NCI-H2081 (cell line): ENCODE measurements around the gene TIAM2.

ENCODE experiments used
- DNase-seq, 2 experiments: peaks; one replicate each; lab custom pipeline; 2025; lab: John Stamatoyannopoulos, UW

The TIAM2 gene

DNA sequence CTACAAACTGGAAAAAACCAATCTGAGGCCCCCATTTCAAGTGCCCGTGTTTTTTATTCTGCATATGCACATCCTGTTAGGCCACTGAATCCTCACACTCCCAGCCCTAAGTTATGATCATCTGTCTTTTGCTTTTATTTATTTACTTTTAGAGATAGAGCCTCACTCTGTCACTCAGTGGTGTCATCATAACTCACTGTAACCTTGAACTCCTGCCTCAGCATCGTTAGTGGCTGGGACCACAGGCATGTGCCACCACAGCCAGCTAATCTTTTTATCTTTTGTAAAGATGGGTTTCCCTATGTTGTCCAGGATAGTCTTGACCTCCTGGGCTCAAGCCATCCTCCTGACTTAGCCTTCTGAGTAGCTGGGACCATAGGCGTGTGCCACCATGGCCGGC lies 239.1 kb downstream of the TIAM2 start:
- no peak for DNase-seq

DNA sequence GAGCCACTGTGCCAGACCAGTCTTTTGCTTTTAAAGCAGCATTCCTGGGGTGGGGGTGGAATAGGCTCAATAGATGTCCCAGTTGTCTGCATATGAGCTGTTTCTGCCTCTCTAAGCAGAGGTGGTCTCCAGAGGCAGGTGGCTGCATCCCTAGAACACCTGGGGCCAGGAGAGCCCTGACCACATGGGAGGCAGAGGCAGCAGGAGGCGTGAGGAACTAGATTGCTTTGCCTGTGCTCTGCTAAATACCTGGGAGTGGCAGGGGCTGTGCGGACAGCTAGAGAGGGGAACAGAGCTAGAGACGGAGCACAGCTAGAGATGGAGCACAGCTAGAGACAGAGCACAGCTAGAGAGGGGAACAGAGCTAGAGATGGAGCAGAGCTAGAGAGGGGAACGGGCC lies 239.6 kb downstream of the TIAM2 start:
- DNase-seq = no peak

DNA sequence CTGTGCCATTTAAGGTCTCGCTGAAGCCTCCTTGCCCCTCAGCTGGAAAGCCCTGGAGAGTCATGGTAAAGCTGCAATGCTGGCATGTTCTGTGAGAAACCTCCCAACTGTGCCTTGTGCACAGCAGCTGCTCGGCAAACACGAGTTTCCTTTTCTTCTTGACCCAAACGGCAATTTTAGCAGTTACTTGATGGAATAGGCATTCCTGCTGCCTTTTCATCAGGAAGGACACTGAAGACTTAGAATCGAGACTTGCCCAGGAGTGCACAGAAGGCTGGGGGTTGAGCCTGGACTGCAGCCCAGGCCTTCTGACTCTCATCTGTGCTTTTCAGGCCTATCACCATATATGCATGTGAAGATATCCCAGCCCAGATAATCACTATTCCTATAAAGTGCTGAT lies 240.0 kb downstream of the TIAM2 start:
- DNase-seq = no peak

DNA sequence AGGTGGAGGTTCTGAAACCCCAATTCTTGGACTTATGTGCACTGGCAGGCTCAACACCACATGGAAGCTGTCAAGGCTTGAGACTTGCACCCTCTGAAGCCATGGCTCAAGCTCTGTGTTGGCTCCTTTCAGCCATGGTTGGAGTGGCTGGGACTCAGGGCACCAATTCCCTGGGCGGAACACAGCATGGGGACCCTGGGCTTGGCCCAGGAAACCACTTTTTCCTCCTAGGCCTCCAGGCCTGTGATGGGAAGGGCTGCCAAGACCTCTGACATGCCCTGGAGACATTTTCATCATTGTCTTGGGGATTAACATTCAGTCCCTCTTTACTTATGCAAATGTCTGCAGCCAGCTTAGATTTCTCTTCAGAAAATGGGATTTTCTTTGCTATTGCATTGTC lies 242.5 kb downstream of the TIAM2 start:
- no peak for DNase-seq

DNA sequence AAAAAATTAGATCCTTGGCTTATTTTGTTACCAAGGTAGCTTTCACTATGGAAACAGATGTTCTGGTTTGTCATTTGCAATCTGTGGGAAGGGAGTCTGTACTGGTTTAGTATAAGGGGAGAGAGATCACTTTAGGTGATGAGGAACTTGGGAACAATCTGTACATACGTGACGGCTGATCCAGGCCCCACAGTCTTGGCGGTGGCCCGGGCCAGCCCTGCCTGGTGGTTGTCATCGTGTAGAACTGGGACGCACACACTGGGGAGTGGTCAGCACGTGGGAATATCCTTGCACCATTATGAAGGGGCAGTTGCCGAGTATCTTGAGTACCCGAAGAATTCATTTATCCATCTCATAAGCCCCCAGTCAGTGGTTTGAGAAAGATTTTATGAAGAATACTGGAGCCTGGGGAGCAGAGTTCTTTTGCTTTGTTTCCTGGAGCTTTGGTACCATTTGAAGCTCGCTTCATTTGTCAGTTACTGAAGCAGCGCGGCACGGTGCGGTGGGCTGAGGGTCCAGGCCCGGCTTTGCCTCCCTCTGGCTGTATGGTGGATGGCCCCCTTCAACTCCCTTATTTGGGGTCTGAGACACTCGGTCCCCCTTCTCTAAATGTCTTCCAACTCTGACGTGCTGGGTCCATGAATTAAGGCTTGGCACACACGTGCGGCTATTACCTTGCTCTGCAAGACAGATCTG lies 245.9 kb downstream of the TIAM2 start:
- no peak for DNase-seq

DNA sequence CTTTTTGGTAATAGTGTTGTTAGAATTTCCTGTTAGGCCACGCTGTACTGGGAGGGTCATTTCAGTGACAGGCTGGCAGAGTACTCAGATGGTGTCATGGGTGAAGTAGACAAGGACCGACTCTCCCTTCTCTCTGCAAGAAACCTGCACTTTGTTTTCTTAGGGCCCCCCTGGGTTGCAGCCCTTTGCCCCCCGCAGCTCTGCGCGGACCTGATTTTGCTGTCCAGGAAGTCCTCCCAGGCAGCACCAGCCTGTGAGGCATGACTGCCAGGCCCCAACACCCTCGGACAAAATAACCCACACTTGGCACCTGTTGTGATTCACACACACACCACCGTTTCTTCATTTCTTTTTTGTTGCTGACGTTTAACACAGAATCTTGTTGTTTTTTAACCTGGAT lies 246.9 kb downstream of the TIAM2 start:
- no peak for DNase-seq

DNA sequence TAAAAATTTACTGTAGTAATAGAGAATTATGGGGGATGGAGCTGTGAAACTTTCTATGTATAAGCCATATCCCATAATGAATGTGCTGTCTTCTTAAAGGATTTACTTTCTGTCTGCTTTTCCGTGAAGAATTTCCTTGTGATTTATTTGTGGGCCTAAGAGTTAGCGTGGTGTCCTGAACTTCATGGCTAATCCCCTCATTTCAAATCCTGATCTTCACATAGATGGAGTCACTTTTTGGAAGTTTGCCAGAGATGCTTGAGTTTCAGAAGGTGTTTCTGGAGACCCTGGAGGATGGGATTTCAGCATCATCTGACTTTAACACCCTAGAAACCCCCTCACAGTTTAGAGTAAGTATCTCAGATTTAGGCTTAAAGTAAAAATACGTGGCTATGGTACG lies 249.3 kb downstream of the TIAM2 start:
- no peak for DNase-seq

DNA sequence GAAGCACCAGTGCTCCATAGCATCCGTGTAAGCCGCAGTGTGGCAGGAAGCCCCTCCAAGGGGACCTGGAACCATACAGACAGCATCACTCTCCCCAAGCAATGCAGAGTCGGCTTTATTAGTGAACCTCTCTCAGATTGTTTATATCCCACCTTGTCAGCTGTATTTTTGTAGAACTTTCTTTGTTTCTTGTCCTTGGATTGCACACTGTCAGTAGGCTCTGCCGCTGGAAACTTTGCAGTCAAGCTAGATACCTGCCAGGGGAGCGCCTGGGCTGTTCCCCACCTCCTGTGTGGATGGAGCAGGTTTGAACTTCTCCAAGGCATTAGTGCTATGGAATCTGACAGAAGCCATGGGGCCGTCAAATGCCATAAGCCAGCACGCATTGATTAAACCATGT lies 250.1 kb downstream of the TIAM2 start:
- DNase-seq = no peak

DNA sequence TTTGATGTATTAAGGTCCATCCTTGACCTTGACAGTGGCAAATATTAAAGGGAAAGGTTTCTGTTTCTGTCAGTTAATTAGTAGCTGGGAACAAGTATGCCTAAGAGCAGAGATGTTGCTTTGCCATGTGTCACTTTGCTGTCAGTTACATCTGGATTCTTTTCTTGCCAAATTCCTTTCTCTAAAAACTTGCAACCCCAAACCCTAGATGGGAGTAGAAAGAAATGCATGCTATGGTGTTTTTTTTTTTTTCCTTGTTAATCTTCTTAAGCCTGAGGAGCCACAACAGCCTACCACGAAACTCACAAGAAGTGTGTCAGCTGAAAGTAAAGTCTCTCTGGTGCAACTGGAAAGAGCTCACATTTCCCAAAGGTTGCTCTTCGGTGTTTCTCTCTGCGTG lies 250.7 kb downstream of the TIAM2 start:
- DNase-seq = no peak

DNA sequence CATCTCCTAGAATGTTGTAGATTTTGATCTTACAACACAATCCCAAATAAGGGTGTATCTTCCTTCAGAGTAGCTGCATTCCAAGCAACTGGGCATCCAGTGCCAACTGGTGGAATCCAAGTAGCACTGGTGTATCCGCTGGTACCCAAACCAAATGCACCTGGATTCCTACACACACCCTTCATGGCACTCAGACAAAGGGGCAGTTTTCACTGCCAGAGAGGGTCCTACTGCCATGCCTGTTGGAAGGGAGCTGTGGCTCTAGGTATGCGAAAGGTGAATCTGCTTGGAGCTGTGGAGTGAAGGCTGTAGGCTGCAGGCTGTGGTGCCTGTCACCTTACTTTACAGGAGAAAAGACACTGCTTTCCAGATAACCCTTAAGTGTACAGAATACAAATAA lies 251.7 kb downstream of the TIAM2 start:
- no peak for DNase-seq

DNA sequence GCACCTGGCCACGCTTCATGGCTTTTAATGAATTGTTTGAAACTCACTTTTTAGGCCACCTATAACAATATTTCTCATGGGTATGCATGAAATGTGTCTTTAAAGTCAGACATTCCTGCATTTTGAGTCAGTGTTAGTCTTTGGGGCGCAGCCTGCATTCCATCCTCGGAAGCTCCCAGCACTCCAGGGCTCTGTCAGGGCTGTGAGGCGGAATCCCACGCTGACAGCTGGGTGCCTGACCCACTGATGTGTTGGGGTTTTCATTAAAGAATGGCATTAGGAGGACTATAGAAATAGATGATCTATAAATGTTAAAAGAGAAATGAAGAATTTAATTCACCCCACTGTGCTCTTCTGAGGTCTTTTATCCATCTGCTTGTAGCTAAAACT lies 252.5 kb downstream of the TIAM2 start:
- no peak for DNase-seq

DNA sequence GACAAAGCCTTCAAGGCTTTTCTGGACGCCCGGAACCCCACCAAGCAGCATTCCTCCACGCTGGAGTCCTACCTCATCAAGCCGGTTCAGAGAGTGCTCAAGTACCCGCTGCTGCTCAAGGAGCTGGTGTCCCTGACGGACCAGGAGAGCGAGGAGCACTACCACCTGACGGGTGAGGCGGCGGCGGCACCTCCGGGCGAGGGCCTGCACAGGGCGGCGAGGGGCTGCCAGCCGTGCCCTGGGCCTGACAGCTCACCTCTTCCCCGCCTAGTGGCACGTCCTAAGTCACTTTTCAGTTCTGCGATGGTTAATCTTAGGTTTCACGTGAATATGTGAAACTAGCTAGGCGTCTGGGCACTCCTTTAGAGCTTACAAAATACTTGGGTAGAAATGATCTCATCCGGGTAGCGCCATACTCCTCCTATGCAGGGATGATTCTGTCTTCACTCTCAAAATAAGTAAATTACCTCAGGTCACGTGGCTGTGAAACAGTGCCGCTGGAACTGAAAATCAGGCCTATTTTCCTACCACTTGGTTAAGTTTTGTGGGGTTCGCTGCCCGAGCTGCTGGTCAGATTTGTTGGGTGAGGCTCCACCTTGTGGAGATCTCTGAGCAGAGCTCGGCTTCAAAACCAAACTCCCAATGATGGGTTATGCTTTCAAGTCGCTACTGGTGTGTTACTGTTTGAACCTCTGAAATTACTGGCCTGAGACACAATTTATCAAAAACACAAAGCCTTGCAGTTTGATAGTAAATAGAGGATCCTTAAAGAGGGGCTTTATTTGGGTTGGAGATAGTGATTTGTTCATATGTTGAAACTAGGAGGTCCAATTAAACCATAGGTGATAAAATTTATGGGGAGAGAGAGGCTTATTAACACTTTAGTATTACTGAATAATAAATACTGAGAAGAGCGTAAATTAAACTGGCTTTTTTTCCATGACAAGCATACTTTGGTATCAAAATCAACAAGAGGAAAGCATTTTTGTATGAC lies 253.2 kb downstream of the TIAM2 start:
- DNase-seq = peak; percentile 12 to 41

DNA sequence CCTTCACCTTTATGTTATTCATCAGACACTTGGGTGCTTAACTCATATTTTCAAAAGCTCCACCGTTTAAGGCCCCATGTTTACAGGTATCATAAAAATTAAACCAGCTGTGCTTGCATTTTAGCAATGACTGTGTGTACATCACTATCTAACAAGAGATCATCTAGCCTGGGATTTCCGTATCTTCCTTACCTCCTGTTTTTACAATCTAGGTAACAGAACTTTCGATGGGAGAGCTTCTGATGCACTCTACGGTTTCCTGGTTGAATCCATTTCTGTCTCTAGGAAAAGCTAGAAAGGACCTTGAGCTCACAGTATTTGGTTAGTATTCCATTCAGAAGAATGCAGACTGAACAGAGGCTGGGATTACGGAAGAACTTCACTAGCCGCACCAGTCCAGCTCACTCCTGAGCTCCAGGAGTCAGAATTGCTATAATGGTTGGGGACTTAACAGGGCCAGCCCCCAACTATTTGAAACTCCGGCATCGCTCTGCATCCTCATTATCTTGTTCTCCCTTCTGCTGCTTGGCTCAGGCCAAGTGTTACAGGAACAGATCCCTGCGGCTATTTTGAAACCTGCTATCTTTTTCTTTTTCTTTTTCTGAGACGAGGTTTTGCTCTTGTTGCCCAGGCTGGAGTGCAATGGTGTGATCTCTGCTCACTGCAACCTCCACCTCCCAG lies 255.7 kb downstream of the TIAM2 start:
- no peak for DNase-seq

DNA sequence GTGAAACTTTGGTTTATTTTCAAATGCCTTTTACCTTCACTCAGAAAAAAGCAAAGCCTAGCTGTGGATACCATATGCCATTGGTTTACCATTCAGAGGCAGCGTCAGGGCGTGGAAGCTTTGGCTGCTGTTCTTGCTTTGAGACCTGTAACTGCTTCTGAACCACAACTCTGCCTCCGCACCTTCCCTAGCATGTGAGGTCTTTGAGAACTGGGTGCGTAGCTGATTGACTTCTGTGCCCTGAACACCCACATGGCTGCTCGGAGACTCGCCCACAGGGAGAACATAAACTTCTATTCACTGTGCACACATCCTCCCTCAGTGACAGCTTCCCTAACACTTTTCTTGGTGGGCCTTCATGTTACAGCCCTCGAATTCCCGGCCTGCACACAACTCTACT lies 257.5 kb downstream of the TIAM2 start:
- no peak for DNase-seq

DNA sequence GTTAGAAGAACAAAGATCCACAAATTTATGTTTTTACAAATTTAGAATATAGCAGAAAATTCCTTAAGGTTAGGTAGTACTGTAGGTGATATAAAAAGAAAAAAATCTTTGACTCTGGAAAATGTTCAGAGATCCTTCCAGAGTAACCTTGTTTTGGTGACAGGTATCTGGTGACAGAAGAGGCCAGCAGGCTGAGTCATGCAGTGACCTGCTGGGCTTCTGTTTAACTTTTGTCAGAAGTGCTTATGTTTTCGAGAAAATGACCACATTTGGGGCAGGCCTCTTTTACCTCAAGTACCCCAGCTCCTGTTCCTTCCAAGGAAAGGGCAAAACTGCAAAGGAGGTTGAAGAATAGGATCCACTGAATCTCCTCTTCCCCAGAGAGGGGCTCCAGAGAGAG lies 258.2 kb downstream of the TIAM2 start:
- DNase-seq = no peak

DNA sequence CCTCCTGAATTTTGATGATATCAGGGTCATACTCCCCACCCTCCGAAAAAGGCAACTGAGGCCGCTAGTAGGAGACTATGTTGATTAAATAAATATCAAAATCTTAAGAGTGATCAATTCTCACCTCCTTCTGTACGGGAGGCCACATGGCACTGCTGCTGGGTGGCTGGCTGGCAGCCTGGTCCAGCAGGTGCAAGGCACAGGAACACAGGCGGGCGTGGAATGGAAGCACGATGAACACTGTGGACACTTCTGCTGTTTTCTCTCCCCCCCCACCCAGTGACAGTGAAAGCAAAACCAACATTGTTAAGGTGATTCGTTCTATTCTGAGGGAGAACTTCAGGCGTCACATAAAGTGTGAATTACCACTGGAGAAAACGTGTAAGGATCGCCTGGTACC lies 259.0 kb downstream of the TIAM2 start:
- DNase-seq = no peak

DNA sequence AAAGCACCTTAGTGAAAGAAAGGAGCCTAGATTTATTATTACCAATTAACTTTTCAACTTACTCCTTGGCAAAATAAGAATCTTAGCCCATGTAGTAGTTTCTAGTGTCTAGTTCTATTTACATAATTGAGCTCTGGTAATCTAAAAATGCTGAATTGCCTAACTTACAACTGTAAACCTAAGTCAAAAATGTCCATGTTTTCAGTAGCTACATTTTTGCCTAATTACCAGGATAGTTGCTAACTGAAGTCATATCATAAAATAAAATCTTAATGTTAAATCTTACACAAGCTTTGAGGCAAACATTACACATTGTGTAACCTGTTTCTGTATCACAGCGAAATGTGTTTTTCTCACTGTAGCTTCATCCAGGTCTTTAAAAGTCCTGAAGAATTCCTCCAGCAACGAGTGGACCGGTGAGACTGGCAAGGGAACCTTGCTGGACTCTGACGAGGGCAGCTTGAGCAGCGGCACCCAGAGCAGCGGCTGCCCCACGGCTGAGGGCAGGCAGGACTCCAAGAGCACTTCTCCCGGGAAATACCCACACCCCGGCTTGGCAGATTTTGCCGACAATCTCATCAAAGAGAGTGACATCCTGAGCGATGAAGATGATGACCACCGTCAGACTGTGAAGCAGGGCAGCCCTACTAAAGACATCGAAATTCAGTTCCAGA lies 261.1 kb downstream of the TIAM2 start:
- DNase-seq = no peak

DNA sequence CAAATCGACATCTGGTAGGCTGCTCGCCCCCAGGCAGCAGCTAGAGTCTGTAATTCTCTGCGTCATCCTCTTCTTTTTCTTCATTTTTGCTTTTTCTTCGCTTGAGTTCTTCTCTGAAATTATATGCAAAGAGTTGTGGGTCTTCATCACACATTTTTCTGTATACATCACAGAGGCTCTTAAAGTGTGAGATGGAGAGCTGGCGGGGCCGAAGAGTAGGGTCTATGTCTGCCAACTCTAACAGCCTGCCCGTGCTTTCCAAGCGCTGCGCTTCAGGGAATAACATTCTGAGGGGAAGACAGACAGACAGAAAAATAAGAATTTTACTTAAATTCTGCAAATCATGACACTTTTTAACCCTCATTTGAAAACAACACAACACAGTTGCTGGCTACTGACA lies 262.7 kb downstream of the TIAM2 start:
- no peak for DNase-seq

DNA sequence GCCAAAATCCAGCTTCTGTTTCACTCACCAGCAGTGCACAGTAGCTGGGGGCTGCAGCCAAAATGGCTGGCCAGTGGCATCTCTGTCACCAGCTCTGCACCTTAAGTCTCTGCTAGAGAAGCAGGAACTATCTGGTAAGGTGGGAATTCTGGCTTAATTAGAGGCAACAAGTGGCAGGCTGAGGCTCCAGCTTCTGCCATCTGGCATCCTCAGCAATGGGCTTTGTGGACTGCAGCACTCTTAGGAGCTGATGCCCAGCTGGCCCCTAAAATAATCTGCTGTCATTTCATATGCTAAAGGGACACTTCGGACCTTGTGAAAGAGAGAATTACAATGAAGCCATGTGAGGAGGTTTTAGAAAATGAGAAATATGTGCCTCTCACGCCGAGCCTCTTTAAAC lies 264.1 kb downstream of the TIAM2 start:
- DNase-seq = no peak

DNA sequence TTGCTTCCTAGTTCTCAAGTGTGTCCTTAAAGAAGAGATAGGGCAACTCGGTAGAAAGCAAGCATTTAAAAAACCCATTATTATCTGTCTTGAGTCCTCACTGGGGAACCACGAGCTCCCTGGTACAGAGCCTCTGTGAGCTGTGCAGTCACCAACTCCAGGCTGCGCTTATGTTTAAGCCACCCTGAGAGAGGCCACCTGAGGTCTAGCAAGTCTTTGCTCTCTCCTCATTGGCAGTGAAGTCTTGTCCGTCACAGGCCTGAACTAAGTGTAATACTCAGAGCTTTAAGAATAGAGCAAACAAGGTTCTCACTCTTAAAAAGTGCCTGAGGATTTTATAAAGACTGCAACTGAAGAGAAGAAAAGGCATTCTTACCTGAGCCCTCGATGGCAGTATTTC lies 264.8 kb downstream of the TIAM2 start:
- DNase-seq = no peak

DNA sequence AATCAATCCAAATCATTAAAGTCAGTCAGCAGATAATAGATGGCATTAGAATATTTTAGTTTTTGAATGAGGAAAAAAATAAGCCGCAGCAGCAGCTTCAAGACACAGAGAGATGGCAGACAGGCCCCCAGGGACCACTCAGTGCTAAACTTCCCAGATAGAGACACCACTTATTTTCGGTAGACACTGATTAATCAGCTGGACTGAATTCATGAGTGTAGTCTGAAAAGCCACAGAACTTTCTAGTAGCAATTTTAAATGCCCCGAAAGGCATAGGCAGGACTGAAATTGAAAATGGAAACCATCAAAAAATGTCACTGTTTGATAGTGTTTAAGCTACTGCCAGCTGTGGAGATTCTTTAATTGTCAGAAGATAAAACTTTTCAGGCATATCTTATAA lies 265.6 kb downstream of the TIAM2 start:
- no peak for DNase-seq
